CD4-positive, alpha-beta T cell treated with Interleukin-2 at 100 ng/mL for 4 hours (primary cell): Measurements from ENCODE around the gene GPR31.

ENCODE experiments used
- DNase-seq: peaks from one replicate; pipeline ENCODE4 v3.0.0-alpha.2; 2020; ENCODE audit warnings: low spot score

GPR31 gene

DNA sequence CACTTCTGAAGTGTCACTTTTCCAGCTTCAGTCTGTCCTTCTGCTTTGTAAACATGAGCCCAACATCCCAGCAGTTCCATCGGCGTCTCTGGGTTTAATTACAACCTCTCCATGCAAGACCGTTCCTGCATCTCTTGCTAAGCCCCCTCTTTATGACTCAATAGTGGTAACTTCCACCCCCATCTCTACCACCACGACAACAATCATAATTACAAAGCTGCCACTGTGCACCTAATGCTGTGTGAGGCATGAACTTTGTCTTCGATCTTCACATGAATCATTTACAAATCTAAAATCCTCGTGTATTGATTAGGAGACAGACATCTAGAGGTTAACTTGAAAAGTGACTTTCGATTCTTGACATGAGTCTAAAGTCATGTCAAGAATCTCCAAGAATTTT, 39.8 kb downstream of the GPR31 start:
- no peak for DNase-seq

DNA sequence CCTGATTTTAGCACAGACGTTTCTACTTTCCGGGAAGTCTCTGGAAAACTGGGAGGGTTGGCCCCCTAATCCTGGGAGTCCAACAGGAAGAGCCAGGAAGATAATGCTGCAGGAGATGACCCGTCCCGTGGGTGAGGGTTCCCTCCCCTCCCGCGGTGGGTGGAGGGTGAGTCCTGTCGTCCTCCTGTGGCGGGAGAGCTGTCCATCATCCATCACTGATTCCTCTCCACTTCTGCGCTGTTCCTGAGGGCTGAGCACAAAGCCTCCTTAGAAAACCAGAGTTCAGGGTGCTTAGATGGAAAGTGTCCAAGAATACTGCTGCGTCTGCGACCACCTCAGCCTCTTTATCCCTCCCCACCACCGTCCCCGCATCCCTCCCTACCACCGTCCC, 40.9 kb downstream of the GPR31 start:
- no peak for DNase-seq

DNA sequence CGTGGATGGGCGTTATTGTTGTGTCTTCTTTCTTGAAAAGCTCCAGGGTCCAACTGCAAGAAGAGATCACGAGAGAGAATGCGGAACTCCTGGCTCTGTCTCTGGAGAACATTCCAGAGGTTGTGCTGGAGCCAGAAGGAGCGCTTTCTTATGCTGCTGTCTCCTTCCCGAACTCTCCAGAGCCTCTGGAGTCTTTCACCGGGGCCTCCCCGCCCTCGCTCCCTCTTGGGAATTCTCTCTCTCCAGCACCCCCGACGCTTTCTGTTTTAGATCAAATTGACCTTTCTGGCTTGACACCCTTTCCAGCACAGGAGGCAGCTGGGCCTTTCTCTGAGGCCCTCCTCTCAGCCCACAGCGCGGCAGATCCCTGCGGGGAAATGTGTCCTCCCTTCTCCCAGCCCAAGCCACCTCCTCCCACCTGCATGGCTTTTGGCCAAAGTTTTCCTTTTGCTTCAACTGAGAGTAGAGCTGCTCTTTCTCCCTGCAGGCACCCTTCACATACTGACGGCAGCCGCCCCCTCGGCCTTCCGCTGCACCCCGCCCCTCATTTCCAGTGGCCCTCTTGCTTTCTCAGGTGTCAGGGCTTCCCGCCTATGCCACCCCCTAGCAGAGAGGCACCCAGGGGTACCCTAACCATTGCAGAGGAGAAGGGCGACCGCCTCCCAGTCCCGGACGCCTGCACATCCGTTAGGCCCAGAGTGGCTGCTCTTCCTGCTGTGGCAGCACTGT, 41.5 kb downstream of the GPR31 start:
- DNase-seq: no peak

DNA sequence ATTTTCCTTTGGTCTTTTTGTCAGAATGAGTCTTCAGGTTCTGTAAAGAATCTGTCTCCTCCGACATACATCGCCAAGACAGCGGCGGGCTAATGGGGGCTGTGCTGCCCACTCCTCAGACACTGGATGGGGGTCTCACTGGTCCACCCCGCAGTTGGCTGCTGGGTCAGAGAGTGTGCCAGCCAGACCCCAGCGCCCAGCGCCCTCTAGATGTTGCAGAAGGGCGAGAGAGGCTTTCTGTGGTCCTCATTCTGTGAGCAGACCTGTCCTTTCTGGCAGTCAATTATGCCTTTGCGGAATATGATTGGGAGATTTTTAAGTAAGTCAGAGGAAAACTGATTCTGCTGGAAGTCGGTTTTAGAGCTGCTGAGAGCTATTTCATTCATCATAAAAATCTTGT, 42.7 kb downstream of the GPR31 start:
- DNase-seq: no peak

DNA sequence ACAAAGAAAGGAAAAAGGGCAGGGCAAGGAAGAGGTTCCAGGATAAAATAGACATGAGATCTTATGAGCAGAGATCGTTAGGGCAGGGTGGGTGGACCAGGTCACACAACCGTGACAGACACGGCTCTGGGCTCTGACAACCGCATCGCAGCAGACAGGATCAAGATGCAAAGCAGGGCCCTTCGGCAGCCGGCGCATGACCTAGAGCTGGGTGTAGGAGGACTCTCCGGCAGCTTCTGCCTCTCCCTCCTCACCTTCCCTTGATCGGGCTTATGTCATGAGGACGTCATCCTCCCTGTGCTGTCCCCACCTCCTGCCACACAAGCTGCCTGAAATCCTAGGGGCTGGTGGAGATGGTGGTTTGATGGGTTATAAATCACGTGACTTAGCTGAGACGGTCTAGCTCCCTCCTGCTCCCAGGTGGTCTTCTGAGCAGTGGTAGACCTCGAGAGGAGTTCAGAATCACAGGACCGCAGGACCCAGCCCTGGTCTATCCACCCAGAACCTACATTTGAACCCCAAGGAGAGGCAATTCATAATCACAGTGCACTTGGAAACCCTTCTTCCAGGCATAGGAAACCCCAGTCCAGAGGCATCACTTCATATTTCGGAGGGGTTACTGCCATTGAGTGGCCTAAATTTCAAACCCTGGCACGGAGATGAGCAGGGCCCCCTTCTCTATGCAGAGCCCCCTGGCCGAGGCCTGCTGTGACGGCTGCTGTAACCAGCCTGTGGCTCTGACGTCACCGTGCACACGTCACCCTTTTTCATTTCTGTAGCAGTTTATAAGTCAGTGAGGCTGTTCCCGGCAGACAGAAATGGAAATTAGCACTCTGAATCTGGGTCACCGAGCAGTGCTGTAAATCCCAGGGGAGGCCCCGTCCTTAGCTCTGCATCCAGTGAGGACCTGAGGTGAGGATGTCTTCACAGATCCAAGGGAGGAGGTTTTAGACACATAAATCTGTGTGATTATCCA, 43.6 kb downstream of the GPR31 start:
- DNase-seq: peak; percentile 53

DNA sequence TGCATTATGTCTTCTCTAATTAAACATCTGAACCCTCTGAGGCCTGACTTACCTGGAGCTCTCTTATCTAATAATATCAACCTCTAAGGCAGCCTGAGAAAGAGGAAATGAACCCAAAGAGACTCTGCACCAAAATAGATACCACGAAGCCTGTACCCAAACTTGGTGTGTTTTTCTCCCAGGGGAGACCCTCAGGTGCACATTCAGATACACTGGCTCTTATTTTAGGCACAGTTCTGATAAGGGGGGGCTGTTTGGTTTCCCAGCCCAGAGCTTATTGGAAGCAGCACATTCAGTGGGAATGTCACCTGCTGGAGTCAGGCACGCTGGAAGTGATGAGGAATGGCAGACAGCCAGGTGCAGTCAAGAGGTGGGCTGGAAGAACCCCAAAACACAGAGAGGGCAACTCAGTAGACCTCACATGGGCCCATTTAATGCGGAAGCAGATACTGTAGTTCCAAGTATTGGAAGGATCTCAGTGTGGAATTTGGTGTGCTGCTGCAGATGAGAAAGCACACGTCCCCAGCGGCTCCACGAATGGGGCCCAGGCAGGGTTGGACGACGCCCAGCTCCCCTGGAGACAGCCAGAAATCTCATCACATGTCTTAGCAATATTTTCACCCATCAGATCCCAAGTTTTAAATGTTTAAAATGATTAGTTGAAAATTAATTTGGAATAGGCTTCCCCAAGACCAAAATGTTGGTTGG, 44.6 kb downstream of the GPR31 start:
- DNase-seq: no peak

DNA sequence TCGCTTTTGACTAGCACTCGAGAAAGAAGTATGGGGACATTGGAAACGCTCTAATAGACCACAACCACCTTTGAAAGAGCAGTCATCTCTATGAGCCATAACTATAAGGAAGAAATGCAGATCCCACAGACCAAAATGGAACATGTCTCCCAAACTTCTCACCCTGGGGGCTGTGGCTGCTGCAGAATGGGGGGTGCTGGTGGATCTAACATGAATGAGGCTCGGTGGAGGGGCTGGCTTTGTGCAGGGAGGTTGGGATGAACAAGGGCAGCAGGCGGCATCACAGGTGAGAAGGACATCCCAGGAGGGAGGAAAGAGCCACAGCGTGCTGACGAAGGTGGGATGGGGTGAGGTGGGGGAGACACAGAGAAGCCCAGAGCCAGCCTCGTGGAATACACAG, 45.4 kb downstream of the GPR31 start:
- no peak for DNase-seq

DNA sequence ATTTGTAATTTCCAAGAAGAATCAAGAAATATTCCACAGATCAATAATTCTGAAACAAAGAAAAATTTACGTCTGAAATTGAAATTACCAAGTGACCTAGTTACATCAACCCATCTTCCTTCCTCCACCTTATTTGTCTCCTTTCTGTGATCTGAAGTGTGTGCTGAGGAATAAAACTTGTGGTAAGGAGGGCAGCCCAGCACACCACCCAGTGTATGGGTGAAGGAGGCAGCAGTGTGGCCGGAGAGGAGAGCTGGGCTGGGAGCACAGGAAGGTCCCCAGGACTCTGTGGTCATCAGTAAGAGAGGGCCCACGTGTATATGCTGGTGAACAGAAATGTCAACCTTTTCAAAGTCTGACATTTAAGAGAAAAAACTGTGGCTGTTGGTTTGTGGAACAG, 46.2 kb downstream of the GPR31 start:
- no peak for DNase-seq

DNA sequence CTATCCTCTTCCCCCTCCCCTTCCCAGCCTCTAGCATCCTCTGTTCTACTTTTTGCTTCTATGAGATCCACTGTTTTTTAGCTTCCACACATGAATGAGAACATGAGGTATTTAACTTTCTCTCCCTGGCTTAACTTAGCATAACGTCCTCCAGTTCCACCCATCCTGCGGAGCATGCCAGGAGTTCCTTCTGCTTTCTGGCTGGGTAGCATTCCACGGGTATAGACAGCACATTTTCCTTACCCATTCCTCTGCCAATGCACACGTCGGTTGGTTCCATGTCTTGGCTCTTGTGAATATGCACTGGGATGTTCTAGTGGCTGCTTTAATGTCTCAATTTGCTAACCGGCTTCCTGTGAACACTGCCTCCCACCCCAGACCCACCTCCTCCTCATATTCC, 48.1 kb downstream of the GPR31 start:
- no peak for DNase-seq

DNA sequence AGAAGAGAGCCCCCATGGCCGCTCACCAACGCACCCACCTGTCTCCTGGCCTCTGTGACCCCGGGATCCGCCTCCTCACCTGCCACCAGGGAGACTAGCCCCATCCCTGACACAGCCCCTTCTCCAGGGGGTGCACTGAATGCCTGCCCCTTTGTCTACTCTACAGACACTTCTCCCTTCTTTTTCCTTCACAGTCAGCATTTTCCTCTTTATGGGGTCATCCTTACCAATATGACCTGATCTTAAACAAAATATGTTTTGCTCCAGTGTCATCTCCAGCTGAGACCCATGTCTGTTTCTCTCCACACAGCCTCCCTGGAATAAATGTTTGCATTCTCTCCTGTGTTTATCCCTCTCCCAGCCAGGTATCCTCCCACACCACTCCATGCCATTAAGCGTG, 49.5 kb downstream of the GPR31 start:
- no peak for DNase-seq

DNA sequence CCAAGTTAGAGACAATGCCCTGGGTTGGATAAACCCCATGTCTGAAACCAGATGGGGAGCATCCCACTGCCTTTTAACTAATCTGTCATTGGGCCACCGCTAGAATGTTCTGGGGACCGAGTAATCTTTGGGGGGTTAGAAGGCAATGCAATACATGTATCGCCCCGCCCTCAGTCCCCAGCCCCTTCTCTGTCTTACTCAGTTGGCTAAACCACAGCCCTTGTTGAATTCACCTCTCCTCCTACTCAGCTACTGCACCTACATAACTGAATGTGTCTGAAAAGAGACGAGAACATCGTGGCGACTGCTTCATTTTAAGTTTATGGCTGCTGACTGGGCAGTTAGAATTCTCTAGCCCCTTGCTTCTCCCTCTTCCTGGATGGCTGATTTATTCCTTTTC, 50.0 kb downstream of the GPR31 start:
- no peak for DNase-seq

DNA sequence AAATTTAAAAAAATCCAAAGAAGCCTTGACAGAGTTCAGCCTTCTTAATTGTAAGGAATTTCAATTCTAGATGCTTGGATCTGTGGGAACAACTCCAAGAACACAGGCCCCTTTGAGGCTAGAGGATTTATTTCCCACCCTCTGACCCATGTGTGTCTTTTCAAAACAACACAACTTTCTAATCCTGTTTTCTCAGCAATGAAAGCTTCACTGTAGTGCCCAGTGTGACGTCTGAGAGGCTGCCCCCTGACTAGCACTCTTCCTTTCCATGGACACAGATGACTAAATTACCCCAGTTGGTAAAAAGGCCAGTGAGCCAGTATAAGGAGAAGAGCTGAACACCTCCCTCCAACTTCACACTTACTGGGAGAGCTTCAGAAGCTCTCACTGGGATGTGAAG, 51.4 kb downstream of the GPR31 start:
- DNase-seq: no peak
